Mucosa of stomach (tissue), 1 donor: ENCODE results near the gene SURF6.
"Not testable (repeated sequence)": the region's sequence is repeated elsewhere in the genome, so short reads cannot be mapped to it uniquely, and the experiment has no call there.

Source experiments
- H3K27me3 ChIP-seq: one replicate; pipeline ENCODE4 v1.7.0; 2013; ENCODE audit warnings: mild to moderate bottlenecking, low read length; ENCODE audit not compliant: control insufficient read depth, insufficient read depth
- H3K36me3 ChIP-seq: one replicate; pipeline ENCODE4 v1.7.0; 2013; ENCODE audit warnings: low read length; ENCODE audit not compliant: control insufficient read depth, insufficient read depth
- H3K4me1 ChIP-seq: one replicate; pipeline ENCODE4 v1.7.0; 2013; ENCODE audit warnings: mild to moderate bottlenecking, low read length; ENCODE audit not compliant: control insufficient read depth, insufficient read depth
- H3K4me3 ChIP-seq: one replicate; pipeline ENCODE4 v1.7.0; 2013; ENCODE audit warnings: low read length
- H3K9ac ChIP-seq: one replicate; pipeline ENCODE4 v1.7.0; 2013; ENCODE audit warnings: mild to moderate bottlenecking, low read length, moderate library complexity
- H3K9me3 ChIP-seq: one replicate; pipeline ENCODE4 v1.7.0; 2013; ENCODE audit warnings: mild to moderate bottlenecking, low read length, moderate library complexity; ENCODE audit not compliant: control insufficient read depth
- donor health status: Pancreatic carcinoma.

Gene SURF6

GRCh38 chr9:133344071-133344470 lies 8.1 kb upstream of the SURF6 start:
- peaks cover 16% of the 10 kb centered on the region for H3K4me1 ChIP-seq
- no peaks in the 10 kb centered on the region for H3K9me3 ChIP-seq
- H3K27me3 ChIP-seq: no peaks in the 10 kb centered on the region
- peaks cover 18% of the 10 kb centered on the region for H3K36me3 ChIP-seq
- H3K4me3 ChIP-seq: no peak overlapping the region
- H3K9ac ChIP-seq: no peak overlapping the region

GRCh38 chr9:133342570-133342969 lies 6.6 kb upstream of the SURF6 start:
- no peak overlapping the region for H3K4me3 ChIP-seq
- no peak overlapping the region for H3K9ac ChIP-seq
- H3K9me3 ChIP-seq: no peaks in the 10 kb centered on the region
- peaks cover 13% of the 10 kb centered on the region for H3K4me1 ChIP-seq
- H3K36me3 ChIP-seq: peaks cover 16% of the 10 kb centered on the region
- H3K27me3 ChIP-seq: no peaks in the 10 kb centered on the region

- H3K36me3 ChIP-seq: peaks cover 16% of the 10 kb centered on the region
- peaks cover 12% of the 10 kb centered on the region for H3K4me1 ChIP-seq
- no peak overlapping the region for H3K9ac ChIP-seq
Observed at GRCh38 chr9:133342069-133342406, 6.0 kb upstream of the SURF6 start.

GRCh38 chr9:133341369-133342068 lies 5.5 kb upstream of the SURF6 start:
- H3K36me3 ChIP-seq: peaks cover 16% of the 10 kb centered on the region
- no peak overlapping the region for H3K9ac ChIP-seq
- H3K27me3 ChIP-seq: no peaks in the 10 kb centered on the region
- H3K9me3 ChIP-seq: no peaks in the 10 kb centered on the region
- H3K4me1 ChIP-seq: peaks cover 7% of the 10 kb centered on the region
- H3K4me3 ChIP-seq: no peak overlapping the region

More at GRCh38 chr9:133342069-133342406, 6.0 kb upstream of the SURF6 start:
- H3K4me3 ChIP-seq: no peak overlapping the region
- no peaks in the 10 kb centered on the region for H3K9me3 ChIP-seq
- H3K27me3 ChIP-seq: no peaks in the 10 kb centered on the region

- H3K4me3 ChIP-seq: no peak overlapping the region
- H3K9me3 ChIP-seq: no peaks in the 10 kb centered on the region
- no peaks in the 10 kb centered on the region for H3K27me3 ChIP-seq
- H3K36me3 ChIP-seq: peaks cover 16% of the 10 kb centered on the region
- no peak overlapping the region for H3K9ac ChIP-seq
- H3K4me1 ChIP-seq: peaks cover 1% of the 10 kb centered on the region
Observed at GRCh38 chr9:133340916-133341315, 4.9 kb upstream of the SURF6 start.

- H3K36me3 ChIP-seq: peaks cover 9% of the 10 kb centered on the region
- no peaks in the 10 kb centered on the region for H3K27me3 ChIP-seq
- no peaks in the 10 kb centered on the region for H3K4me1 ChIP-seq
- H3K9ac ChIP-seq: no peak overlapping the region
- H3K9me3 ChIP-seq: no peaks in the 10 kb centered on the region
- no peak overlapping the region for H3K4me3 ChIP-seq
Observed at GRCh38 chr9:133340256-133340655, 4.3 kb upstream of the SURF6 start.

- Histone ChIP-seq H3K36me3 (peaks cover 6% of the 10 kb centered on the region), H3K4me1 (peaks cover 2% of the 10 kb centered on the region), H3K9ac (no peak overlapping the region), H3K4me3 (no peak overlapping the region), H3K9me3 (no peaks in the 10 kb centered on the region), H3K27me3 (no peaks in the 10 kb centered on the region)
Observed at GRCh38 chr9:133339641-133340040, 3.7 kb upstream of the SURF6 start.

- H3K4me3 ChIP-seq, H3K9me3 ChIP-seq, H3K36me3 ChIP-seq, H3K9ac ChIP-seq, H3K27me3 ChIP-seq: not testable (repeated sequence)
- H3K4me1 ChIP-seq: peaks cover 17% of the 10 kb centered on the region
Observed at GRCh38 chr9:133334888-133335287, 1.1 kb downstream of the SURF6 start.

GRCh38 chr9:133334161-133334560 lies 1.8 kb downstream of the SURF6 start:
- no peak overlapping the region for H3K4me3 ChIP-seq
- peaks cover 7% of the 10 kb centered on the region for H3K36me3 ChIP-seq

GRCh38 chr9:133333566-133333965 lies 2.4 kb downstream of the SURF6 start:
- Histone ChIP-seq H3K4me3 (no peak overlapping the region), H3K4me1 (peaks cover 17% of the 10 kb centered on the region), H3K9me3 (no peaks in the 10 kb centered on the region), H3K9ac (peak overlapping the region; percentile 17), H3K27me3 (no peaks in the 10 kb centered on the region), H3K36me3 (peaks cover 7% of the 10 kb centered on the region)

More at GRCh38 chr9:133334161-133334560, 1.8 kb downstream of the SURF6 start:
- Histone ChIP-seq H3K27me3 (no peaks in the 10 kb centered on the region), H3K9ac (peak overlapping the region; percentile 17), H3K4me1 (peaks cover 17% of the 10 kb centered on the region), H3K9me3 (no peaks in the 10 kb centered on the region)

GRCh38 chr9:133333011-133333410 lies 3.0 kb downstream of the SURF6 start:
- Histone ChIP-seq H3K27me3 (no peaks in the 10 kb centered on the region), H3K4me1 (peaks cover 17% of the 10 kb centered on the region), H3K9me3 (no peaks in the 10 kb centered on the region), H3K36me3 (peaks cover 7% of the 10 kb centered on the region), H3K9ac (no peak overlapping the region), H3K4me3 (no peak overlapping the region)

- H3K4me3 ChIP-seq: no peak overlapping the region
- H3K4me1 ChIP-seq: peaks cover 17% of the 10 kb centered on the region
- peaks cover 7% of the 10 kb centered on the region for H3K36me3 ChIP-seq
- no peaks in the 10 kb centered on the region for H3K27me3 ChIP-seq
- no peak overlapping the region for H3K9ac ChIP-seq
- no peaks in the 10 kb centered on the region for H3K9me3 ChIP-seq
Observed at GRCh38 chr9:133332381-133332730, 3.6 kb downstream of the SURF6 start.
